Stimulated activated CD8-positive, alpha-beta memory T cell treated with anti-CD3 and anti-CD28 coated beads, Interleukin-15, amount 100 ng/mL, for 4 hours (primary cell): ENCODE data around the gene HRH3.

ENCODE experiments used
- DNase-seq, 2 donors: peaks; one replicate each; pipeline ENCODE4 v3.0.0-alpha.2; 2020; ENCODE audit warnings: low read depth in 2 of 2

HRH3 gene

DNA sequence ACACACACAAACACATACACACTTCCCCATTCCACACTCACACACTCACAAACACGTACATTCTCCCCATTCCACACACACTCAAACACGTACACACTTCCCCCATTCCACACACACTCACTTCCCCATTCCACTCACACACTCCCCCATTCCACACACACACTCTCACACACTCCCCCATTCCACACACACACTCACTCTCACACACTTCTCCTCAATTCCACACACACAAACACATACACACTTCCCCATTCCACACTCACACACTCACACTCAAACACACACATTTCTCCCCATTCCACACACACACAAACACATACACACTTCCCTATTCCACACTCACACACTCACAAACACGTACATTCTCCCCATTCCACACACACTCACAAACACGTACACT is 9.6 kb upstream of the HRH3 start:
- no peak for DNase-seq

DNA sequence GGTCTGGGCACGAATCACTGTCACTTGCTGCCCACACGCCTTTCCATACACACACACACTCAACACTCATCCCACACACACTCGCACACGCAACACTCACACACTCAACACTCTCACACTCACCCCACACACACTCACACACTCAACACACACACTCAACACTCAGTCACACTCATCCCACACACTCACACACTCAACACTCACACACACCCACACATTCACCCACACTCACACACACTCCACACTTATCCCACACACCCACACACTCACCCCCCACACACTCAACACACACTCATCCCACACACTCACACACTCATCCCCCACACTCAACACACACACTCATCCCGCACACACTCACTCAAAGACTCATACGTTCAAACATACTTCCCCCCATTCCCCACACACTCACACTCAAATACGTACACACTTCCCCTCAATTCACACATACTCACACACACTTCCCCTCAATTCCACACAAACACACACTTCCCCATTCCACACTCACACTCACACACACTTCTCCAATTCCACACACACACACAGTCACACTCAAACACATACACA is 9.0 kb upstream of the HRH3 start:
- no peak for DNase-seq

DNA sequence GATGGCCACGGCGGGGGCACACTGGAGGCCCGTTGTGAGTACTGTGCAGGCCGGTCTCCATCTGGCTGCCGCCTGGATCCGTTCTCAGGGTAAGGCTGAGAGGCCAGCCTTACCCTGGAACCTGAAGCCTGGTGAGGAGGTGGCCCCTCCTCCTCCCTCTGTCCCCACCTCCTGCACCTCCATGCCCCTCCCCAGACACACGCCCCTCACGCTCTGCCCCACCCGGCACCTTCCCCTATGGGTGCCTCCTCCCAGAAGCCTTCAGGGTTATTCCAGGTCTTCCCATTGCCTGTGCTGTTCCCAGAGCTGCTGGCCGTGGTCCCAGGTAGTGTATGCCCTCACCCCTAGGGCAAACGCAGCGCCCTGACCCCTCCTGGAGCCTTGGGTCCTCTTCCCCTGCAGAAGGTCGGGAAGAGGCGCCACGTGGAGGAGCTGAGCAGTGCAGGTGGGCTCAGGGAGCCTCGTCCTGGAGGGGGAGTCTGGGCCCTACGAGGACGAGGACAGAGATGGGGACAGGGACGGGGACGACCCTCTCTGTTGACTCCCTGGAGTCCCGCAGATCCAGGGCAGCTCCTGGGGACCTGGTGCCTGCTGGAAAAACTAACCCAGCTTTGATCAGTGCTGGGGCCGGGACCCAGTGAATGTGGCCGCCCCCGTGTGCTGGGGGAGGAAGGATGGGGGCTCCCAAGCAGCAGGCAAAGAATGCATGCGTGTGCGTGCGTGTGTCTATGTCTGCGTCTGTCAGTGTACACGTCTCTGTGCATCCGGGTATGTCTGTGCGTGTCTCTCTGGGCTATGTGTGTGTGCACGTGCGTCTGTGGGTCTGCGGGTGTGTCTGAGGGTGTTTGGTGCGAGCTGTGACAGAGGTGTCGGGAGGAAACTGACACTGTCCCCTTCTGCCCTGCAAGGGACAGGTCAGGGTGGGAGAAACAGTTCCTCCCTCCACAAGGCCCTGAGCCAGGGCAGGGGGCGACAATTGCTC is 8.2 kb upstream of the HRH3 start:
- DNase-seq: no peak

DNA sequence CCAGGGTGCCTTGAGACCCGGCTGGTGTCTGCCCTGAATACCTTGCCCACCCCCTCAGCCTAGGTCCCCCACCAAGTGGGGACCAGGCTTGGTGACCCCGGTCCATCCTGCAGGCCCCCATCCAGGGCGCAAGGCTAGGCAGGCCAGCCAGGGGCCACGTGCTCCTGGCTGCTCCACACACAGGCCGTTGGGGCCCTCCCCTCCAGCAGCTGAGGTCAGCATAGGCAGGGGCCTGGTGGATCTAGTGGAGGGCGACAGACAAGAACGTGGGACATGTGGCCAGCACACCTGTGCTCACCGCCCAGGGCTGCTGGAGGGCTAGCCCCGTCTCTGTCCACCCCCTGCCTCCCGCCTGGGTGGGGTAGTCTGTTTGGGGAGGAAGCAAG is 7.5 kb upstream of the HRH3 start:
- no peak for DNase-seq

DNA sequence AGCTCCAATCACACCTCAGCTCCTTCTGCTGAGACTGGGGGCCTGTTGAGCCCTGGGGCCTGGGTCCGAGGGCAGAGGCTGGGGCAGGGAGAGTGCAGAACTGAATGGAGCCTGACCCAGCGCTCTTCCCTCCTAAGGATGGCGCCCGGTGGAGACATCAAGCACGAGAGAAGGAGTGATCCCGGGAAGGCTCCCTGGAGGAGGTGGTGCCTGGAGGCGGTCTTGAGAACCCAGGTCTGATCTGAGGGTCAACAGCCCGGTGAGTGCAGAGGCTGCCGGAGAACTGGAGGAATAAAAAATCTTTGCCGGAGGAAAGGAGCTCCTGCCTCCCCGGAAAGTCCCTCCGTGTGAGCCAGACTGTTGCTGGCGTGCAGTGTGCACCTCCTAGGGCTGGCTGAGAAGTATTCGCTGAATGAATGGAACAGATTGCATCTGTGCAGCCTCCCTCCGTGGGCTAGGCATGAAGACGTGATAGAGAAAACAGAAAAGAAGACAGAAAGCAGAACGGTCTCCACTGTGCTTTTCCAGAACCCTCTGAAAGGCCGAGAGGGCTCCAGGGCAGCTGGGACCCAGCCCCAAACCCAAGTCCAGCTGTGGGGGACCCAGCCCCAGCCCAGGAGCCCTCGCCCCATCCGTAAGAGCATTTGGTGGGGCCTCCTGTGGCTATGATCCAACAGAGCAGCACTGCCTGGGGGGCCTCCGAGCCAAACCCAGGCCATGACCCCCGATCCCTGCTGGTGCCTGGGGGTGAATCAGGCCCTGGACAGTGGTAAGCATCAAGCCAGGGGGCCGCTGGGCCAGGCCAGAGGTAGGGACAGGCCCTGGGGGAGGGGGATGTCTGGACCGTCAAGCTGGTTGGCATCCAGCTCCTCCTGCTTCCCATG is 6.9 kb upstream of the HRH3 start:
- no peak for DNase-seq

DNA sequence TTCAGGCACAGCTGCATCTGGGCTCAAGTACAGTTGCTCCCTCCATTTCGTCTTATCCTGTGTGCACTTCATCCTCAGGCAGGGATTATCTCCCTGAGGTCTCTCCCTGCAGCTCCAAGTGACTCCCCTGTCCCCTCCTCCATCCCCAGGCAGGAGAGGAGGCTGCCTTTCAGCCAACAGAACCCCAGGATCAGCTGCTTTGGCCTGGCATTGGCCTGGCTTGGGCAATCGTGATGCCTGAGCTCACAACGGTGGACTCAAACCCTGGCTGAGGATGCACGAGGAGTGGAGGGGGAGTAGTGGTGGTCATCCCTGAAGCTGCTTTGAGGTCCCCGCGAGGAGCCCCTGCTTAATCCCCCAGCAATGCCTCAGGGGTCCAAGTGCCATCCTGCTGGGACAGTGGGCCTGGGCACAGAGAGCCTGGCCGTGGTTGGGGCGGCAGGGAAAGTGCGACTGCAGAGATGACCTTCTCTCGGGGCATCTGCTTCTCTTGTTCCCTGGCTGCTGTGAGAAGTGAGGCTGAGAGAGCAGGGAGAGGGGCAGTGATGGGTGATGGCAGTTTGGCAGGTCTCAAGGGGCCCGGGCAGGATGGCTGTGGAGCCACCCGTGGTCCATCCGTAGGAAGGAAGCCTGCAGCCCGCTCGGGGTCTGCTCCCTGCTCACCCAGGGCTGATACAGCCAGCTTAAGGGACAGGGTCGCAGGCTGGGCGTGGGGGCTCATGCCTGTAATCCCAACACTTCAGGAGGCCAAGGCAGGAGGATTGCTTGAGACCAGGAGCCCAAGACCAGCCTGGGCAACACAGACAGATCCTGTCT is 6.0 kb upstream of the HRH3 start:
- DNase-seq: no peak

DNA sequence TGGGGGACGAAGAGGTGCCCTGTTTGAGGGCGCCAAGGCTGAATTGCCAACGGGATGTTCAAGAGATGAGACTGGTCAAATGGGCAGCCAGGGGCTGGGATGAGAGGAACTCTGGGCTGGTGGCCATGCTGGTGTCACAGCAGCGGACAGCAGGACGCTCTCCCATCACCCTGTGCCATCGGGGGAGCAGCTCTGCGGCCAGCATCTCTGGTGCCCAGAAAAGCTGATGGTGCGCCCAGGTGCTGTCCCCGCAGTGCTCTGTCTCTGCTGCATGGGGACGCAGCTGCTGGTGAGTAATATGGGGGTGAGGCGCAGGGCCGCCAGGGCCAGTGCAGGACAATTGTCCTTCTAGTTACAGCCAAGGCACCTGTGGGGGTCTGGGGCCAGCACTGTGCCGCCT is 4.9 kb upstream of the HRH3 start:
- DNase-seq: no peak

DNA sequence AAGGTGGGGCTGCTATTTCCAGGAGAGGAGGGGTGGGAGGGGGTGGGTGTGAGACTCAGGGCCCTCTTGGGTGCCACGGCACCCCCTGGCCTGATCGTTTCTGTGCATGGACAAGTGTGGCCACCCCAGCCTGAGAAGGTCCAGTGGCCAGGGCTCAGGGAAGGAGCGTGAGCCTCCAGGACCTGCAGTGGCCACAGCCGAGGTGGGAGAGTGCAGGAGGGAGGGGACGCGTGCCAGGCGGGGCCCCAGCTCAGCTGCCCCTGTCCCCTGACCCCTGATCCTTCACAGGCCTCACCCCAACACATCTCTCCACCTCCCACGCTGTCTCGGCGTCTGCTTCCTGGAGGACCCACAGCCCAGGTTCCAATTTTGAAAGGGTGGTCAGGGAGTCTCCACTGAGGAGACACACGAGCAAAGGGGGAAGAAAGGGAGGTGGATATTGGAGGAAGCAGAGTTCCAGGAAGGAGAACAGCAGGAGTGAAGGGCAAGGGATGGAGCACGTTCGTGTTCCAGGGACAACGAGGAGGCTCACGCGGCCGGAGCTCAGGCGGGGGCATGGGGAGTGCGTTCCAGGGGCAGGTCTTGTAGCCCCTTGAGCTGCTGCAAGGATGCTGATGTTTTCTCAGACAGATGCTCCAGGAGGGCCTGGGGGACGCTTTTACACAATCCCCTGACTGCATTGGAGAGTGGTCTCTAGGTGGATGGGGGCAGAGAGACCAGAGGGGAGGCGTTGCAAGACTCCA is 4.2 kb upstream of the HRH3 start:
- no peak for DNase-seq

DNA sequence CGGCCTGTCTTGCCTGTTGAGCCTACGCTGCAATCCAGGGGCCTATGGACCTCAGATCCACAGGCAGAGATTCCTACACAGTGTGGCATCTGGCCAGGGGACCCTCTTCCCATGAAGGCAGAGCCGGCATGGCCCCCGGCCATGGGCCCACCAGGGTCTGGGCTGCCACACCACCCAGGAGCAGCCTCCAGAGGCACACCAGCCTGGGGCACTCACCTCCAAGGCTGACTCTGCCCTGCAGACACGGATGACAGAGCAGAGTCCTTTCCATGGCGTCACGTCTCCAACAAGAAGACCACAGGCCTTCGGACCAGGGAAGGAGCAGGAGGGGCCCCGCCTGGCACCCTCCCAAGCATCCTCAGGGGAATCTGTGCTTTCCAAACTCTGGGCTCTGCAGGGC is 3.5 kb upstream of the HRH3 start:
- no peak for DNase-seq

DNA sequence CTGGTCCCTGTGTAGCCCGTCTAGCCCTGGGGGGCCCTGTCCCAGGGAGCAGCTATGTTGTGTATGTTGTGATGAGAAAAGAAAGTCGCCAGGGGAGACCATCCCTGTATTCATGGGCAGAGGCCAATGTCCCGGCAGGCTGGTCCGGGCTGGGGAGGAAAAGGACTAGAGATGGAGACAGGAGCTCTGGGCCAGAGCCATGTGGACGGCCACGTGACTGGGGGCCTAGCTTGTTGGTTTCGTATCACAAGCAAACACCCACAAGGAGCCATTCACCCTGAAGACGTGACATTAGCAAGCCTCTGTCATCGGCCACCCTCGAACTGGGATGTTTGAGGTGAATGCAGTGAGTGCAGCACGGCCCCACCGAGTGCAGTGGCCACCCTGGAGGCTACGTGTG is 2.9 kb upstream of the HRH3 start:
- no peak for DNase-seq

DNA sequence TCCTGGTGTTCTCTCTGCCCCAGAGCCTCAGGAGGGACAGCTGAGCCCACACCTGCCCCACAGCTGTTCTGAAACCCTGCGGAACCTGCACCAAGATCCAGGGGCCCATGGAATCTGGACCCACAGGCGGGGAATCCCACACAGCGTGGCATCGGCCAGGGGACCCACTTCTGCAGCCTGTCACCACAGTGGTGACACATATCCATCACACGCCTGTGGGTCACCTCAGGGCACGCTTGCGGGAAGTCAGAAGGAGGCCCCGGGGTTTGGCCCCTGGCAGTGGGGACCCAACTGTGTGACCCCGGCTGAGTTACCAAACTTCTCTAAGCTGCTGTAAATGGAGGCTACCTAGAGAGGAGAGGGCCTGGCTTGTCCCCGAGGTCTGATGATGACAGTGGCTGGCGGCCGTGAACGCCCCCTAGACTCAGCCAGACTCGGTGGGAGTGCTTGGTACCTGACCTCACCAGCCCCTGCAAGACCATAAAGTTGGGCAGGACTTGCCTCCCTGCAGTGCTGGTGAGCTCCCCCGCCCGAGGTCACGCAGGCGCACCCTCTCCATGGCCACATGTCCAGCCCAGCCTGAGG is 2.3 kb upstream of the HRH3 start:
- DNase-seq: no peak

DNA sequence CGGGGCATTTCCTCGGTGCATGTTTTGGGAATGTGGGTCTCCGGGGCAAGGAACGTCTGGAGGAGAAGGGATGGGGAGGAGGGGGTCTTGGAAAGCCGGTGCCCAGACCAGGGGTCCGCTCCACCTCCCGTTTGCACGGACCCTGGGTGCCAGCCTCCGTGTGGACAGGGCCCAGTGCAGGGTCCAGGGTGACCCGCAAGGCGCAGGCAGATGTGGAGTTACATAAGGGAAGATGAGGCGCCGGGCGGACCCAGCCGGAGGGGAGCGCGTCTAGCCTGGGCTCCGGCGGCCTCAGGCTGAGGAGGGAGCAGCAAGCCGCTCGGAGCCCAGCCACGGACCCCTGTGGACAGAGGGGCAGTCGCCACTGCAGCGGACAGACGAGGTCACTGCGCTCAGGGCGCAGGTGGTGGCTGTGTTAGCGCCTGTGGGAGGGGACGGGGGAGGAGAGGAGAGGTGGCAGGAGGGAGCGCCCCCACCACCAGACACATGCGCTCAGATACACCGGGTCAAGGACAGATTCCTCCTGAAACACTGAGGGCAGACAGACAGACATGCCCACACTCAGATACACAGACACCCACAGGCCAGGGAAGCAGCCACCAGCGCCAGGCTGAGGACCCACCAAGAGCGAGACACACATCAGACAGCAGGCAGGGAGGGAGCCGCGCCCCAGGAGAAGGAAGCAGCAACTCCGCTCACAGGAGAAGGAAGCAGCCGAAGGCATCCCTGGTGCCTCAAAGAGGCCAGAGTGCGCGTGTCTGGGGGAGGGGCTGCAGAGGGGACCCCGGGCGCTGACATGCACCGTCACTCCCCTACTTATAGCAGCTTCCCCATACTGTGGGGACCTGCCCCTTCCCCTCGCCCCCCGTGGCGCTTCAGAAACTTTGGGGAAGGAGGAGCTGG is 839 bp upstream of the HRH3 start:
- DNase-seq: no peak

DNA sequence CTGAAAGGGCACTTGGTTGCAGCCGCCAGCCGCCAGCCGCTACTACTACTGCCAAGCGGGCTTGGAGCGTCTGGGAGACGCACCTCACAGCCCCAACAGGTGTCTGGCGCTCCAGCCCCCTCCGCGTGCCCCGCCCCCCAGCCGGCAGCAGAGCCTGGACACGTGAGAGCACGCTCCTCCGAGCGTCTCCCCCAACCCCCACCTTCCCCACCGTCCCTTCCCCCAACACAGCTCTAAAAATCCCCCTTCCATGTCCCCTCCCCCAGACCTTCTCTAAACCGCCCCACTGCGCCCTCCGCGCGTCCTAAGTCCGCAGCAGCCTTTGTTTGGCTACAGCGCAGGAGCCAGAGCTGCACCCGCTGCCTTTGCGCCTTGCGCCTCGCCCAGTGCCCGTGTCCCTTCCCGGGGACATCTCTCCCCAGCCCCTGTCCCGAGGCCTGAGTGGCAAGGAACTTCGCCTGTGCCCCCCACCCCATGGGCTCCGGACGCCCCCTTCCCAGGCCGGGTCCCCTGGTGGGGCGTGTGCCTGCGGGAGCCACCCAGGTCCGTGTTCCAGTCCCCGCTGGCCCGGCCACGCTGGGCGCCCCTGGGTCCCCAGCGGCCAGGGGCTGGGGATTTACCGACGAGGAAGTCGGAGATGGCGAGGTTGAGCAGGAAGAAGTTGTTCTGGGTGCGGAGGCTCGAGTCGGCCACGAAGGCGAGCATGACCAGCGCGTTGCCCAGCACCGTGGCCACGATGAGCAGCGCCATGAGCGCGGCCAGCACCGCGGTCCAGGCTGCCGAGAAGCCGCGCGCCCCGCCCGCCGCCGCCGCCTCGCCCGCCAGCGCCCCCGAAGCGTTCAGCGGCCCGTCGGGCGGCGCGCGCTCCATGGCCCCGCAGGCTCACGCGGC is 732 bp downstream of the HRH3 start:
- DNase-seq: no peak

DNA sequence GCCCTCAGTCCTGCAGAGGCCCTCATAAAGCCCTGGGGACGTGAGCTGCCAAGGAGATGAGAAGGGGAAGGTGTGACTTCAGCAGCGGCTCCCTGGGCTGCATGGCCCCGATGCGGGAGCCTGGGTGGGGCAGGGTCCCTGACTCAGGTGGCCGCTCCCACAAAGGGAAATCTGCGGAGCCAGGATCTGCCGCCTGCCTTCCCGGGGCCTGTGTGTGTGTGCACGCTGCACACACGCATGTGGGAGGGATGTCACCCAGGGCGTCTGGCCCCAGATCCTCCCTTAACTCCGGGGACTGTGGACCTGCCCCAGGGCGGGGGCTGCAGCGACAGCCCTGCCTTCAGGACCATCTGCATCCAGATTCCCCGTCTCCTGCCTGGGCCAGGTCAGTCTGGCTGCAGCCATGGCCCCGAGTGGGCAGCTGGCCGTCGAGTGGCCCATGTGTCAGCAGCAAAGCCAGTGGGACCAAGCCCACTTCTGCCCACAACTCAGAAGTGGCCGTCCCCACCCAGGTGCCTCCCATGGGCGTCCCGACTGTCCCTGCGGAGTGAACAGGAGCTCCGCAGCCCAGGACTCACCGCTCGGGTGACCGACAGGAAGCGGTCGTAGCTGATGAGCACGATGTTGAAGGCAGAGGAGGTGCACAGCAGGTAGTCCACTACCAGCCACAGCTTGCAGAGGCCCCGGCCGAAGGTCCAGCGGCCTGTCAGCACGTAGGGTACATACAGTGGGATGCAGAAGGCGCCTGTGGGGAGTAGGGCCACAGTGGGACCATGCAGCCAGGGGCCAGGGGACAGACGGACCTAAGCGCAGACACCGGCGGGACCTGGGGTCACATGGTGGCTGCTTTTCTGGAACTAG is 1.9 kb downstream of the HRH3 start:
- no peak for DNase-seq

DNA sequence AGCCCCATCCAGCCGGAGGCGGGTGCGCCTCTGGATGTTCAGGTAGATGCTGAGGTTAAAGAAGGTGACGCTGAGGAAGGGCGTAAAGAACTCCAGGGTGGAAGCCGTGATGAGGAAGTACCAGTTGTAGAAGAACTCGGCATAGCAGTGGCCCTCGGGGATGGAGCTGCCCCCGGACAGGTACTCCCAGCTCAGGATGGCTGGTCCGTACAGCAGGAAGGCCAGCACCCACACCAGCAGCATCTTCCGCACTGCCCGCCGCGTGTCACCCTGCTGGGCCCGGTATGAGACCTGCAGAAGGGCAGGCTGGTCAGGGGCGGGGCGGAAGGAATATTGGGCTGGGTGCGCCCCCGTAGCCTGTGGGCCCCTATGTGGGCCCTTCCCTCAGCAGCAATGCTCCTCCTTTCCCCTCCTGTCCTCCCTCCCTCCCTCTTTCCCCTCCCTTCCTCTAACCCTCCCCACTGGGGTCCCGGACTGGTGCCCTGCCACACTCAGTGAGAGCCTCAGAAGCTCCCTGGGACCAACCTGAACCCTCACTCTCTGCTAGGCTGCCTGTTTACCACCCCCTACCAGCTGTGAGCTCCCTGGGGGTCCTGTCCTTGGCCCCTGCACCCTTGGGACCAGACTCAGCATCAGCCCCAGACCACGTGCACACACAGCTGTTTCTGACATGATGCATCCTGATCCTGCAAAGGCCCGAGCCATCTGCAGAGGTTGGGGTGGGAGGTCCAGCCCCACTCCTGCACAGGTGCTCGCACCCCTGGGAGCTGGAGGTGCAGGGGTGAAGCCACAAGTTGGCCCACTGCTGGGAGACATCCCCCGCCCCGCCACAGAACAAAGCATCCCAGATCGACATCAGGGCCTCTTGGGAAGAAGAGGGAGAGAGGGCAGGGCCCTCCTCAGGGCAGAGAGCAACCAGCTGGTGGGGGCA is 3.2 kb downstream of the HRH3 start:
- no peak for DNase-seq

DNA sequence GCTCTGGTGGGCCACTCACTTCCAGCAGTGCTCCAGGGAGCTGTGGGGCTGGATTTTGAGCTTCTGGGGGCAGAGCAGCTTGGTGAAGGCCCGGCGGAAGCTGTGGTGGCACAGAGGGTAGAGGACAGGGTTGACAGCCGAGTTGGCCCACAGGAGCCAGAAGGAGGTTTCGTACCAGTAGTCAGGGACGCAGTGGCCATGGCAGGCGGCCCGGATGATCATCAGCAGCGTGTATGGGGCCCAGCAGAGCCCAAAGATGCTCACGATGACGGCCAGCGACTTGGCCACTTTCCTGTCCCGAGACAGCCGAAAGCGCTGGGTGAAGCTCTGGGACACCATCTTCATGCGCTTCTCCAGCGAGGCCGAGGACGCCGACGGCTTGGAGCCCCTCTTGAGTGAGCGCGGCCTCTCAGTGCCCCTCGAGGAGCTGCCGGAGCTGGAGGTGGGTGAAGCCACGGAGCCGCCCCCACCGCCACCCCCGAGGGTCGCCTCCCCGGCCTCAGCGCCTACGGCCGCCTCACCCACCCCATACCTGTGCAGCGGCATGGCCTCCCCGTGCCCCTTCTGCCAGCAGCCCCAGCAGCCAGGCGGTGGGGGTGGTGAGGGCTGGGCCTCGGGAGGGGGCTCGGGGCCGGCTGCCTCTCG is 4.0 kb downstream of the HRH3 start:
- no peak for DNase-seq
